H1 (cell line): Measurements from ENCODE around the gene ADAMTSL2.

Source experiments
- CEBPB ChIP-seq: IDR thresholded peaks from 2 replicates; pipeline ENCODE4 v1.6.1; 2012; ENCODE audit warnings: low read depth, low read length
- CTCF ChIP-seq, 3 experiments: IDR thresholded peaks; 1 replicate in 2 of 3; 2 replicates in 1 of 3; pipeline versions ENCODE4 v1.5.1 to v1.6.1; 2011; ENCODE audit warnings: low read length in 3 of 3, mild to moderate bottlenecking in 3 of 3, inconsistent platforms in 2 of 3, low read depth in 1 of 3, moderate library complexity in 1 of 3; ENCODE audit not compliant: insufficient read depth in 1 of 3; ENCODE audit errors: control extremely low read depth in 1 of 3
- EGR1 ChIP-seq: IDR thresholded peaks from 2 replicates; pipeline ENCODE4 v1.6.1; 2011; ENCODE audit warnings: low read depth, low read length, borderline replicate concordance
- POLR2A ChIP-seq, 2 experiments: IDR thresholded peaks; 1 replicate in 1 of 2; 2 replicates in 1 of 2; pipeline ENCODE4 v1.6.1; 2011; ENCODE audit warnings: low read depth in 2 of 2, low read length in 2 of 2, mild to moderate bottlenecking in 2 of 2; ENCODE audit errors: control extremely low read depth in 1 of 2
- POLR2AphosphoS5 ChIP-seq: IDR thresholded peaks from 2 replicates; pipeline ENCODE4 v1.6.1; 2011; ENCODE audit warnings: low read depth, low read length
- RFX5 ChIP-seq: IDR thresholded peaks from 2 replicates; pipeline ENCODE4 v1.6.1; 2011; ENCODE audit warnings: low read depth, low read length, improper control_type of control experiment, borderline replicate concordance
- ZNF274 ChIP-seq: IDR thresholded peaks from 2 replicates; pipeline ENCODE4 v1.7.0; 2012; ENCODE audit warnings: low read length, borderline replicate concordance; ENCODE audit errors: extremely low read depth
- TF ChIP-seq, protein P1 (sequence below): IDR thresholded peaks from 2 replicates; pipeline ENCODE4 v1.6.1; 2012; ENCODE audit warnings: inconsistent platforms

GRCh38 chr9:133607976-133608375 lies 73.5 kb downstream of the ADAMTSL2 start:
- TF ChIP-seq CTCF (IDR thresholded peaks at IDR 0.05; ENCODE audit: control extremely low read depth in 1 of 3, insufficient read depth in 1 of 3, low read depth in 1 of 3, low read length in 3 of 3) (no peak), POLR2AphosphoS5 (no peak), POLR2A (IDR thresholded peaks at IDR 0.05; ENCODE audit: control extremely low read depth in 1 of 2, low read depth in 2 of 2, low read length in 2 of 2) (no peak), EGR1 (no peak), ZNF274 (no peak), RFX5 (no peak), CEBPB (no peak)
- TF ChIP-seq, protein P1, sequence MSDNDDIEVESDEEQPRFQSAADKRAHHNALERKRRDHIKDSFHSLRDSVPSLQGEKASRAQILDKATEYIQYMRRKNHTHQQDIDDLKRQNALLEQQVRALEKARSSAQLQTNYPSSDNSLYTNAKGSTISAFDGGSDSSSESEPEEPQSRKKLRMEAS, result no peak
